Skeletal muscle tissue (tissue), 4 donors: Measurements from ENCODE around the gene TARS1. TPM values are rescaled to one million over a fixed set of nuclear protein-coding genes. Genes with fewer than 3 reads are reported as not detected.
"Not testable (repeated sequence)": the region's sequence is repeated elsewhere in the genome, so short reads cannot be mapped to it uniquely, and the experiment has no call there.

Experiments
- H3K27ac ChIP-seq: one replicate; pipeline ENCODE4 v1.7.0; 2013; ENCODE audit warnings: mild to moderate bottlenecking, low read depth, low read length, inconsistent platforms
- H3K27me3 ChIP-seq, 3 donors: one replicate each; pipeline ENCODE4 v1.7.0; 2013; ENCODE audit warnings: low read length in 3 of 3; ENCODE audit not compliant: control insufficient read depth in 3 of 3, insufficient read depth in 3 of 3
- H3K36me3 ChIP-seq, 3 donors: one replicate each; pipeline ENCODE4 v1.7.0; 2013; ENCODE audit warnings: low read length in 3 of 3; ENCODE audit not compliant: control insufficient read depth in 3 of 3, insufficient read depth in 3 of 3
- H3K4me1 ChIP-seq, 3 donors: one replicate each; pipeline ENCODE4 v1.7.0; 2013; ENCODE audit warnings: low read length in 3 of 3, mild to moderate bottlenecking in 3 of 3; ENCODE audit not compliant: control insufficient read depth in 3 of 3, insufficient read depth in 3 of 3
- H3K4me3 ChIP-seq, 3 donors: one replicate each; pipeline ENCODE4 v1.7.0; 2013; ENCODE audit warnings: low read length in 3 of 3
- H3K9ac ChIP-seq, 3 donors: one replicate each; pipeline ENCODE4 v1.7.0; 2013; ENCODE audit warnings: low read length in 3 of 3, mild to moderate bottlenecking in 3 of 3, moderate library complexity in 2 of 3, low read depth in 1 of 3
- H3K9me3 ChIP-seq, 3 donors: one replicate each; pipeline ENCODE4 v1.7.0; 2013; ENCODE audit warnings: low read length in 3 of 3; ENCODE audit not compliant: control insufficient read depth in 3 of 3
- total RNA-seq: library from RNA; depleted of rRNA; stranded (reverse); fragments of >200 nt; gene quantifications from one replicate; pipeline ENCODE4 v1.2.3, GENCODE V29; 2014
- donor health status: Osteomylitis.

The TARS1 gene
- total RNA-seq, 1 donor from 2014 or later, result 84.0 TPM

- H3K9ac ChIP-seq, result no peak overlapping the region
- no peaks in the 10 kb centered on the region for H3K36me3 ChIP-seq
- no peak overlapping the region for H3K27ac ChIP-seq
- no peaks in the 10 kb centered on the region for H3K4me1 ChIP-seq
- H3K27me3 ChIP-seq, result no peaks in the 10 kb centered on the region
- H3K9me3 ChIP-seq, result no peaks in the 10 kb centered on the region
- no peak overlapping the region for H3K4me3 ChIP-seq
These were observed 63.8 kb downstream of the TARS1 start for GRCh38 chr5:33504570-33504969.

GRCh38 chr5:33507426-33507825 is 66.7 kb downstream of the TARS1 start:
- Histone ChIP-seq H3K36me3 (no peaks in the 10 kb centered on the region), H3K4me3 (no peak overlapping the region), H3K9me3 (no peaks in the 10 kb centered on the region), H3K27me3 (no peaks in the 10 kb centered on the region), H3K9ac (no peak overlapping the region), H3K4me1 (no peaks in the 10 kb centered on the region), H3K27ac (no peak overlapping the region)

- no peaks in the 10 kb centered on the region for H3K4me1 ChIP-seq
- H3K27ac ChIP-seq, result no peak overlapping the region
- H3K27me3 ChIP-seq, result no peaks in the 10 kb centered on the region
- H3K9ac ChIP-seq, result no peak overlapping the region
- H3K9me3 ChIP-seq, result no peaks in the 10 kb centered on the region
- H3K4me3 ChIP-seq, result no peak overlapping the region
- no peaks in the 10 kb centered on the region for H3K36me3 ChIP-seq
These were observed 68.3 kb downstream of the TARS1 start for GRCh38 chr5:33509036-33509435.

DNA sequence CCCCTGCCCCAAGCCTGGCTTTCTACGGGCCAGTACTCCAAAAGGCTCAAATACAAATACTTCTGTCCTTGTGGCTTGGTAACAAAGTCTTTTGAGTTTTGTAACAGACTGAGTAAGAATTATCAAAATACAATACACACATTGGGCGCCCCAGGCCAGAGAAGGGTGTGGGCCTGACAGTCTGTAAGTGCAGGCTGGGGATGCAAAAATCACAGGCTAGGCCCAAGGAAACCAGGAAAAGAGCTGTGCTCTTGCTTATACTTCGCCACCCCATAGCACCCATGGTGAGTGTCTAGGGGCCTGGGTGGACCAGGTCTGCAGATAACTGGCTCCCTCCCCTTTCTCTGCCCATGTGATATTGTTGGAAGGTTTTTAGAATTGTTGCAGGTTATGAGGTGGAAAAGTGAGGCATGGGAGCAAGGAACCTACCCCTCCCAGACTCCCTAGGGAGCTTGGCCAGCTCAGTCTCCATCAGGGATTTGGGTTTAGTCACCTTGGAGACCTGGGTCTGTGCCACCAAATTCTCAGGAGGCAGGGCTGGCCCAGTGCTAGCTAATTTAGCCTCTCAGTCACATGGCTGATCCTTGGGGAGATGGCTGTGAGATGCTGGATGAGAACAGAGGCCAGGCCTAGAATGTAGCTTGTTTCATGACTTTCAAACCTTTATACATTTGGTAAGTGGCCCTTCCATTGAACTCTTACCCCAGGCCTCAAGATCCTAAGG is 72.9 kb downstream of the TARS1 start:
- Histone ChIP-seq H3K9ac (no peak overlapping the region), H3K36me3 (no peaks in the 10 kb centered on the region), H3K27me3 (no peaks in the 10 kb centered on the region), H3K4me1 (no peaks in the 10 kb centered on the region), H3K4me3 (no peak overlapping the region), H3K27ac (no peak overlapping the region), H3K9me3 (no peaks in the 10 kb centered on the region)

- H3K4me1 ChIP-seq, H3K36me3 ChIP-seq, H3K27me3 ChIP-seq, H3K27ac ChIP-seq, H3K9ac ChIP-seq, H3K9me3 ChIP-seq, H3K4me3 ChIP-seq: not testable (repeated sequence)
These were observed 74.6 kb downstream of the TARS1 start for GRCh38 chr5:33515366-33515765.

- no peak overlapping the region for H3K9ac ChIP-seq
These were observed 75.7 kb downstream of the TARS1 start for GRCh38 chr5:33516421-33516820.

More at GRCh38 chr5:33516421-33516820, 75.7 kb downstream of the TARS1 start:
- no peak overlapping the region for H3K27ac ChIP-seq
- H3K4me3 ChIP-seq, result no peak overlapping the region
- no peaks in the 10 kb centered on the region for H3K4me1 ChIP-seq
- H3K36me3 ChIP-seq, result no peaks in the 10 kb centered on the region
- no peaks in the 10 kb centered on the region for H3K9me3 ChIP-seq
- no peaks in the 10 kb centered on the region for H3K27me3 ChIP-seq
